NT2/D1 (cell line): ENCODE data around the gene B4GALNT4.

Experiments
- SUZ12 ChIP-seq: IDR thresholded peaks from 2 replicates; pipeline ENCODE4 v1.6.1; 2011; ENCODE audit not compliant: insufficient read length, insufficient read depth; ENCODE audit errors: extremely low read depth
- YY1 ChIP-seq: IDR thresholded peaks from 2 replicates; pipeline ENCODE4 v1.6.1; 2011; ENCODE audit not compliant: insufficient read length, insufficient read depth
- ZNF274 ChIP-seq: IDR thresholded peaks from 2 replicates; pipeline ENCODE4 v1.6.1; 2011; ENCODE audit warnings: mild to moderate bottlenecking, low read depth, low read length

DNA sequence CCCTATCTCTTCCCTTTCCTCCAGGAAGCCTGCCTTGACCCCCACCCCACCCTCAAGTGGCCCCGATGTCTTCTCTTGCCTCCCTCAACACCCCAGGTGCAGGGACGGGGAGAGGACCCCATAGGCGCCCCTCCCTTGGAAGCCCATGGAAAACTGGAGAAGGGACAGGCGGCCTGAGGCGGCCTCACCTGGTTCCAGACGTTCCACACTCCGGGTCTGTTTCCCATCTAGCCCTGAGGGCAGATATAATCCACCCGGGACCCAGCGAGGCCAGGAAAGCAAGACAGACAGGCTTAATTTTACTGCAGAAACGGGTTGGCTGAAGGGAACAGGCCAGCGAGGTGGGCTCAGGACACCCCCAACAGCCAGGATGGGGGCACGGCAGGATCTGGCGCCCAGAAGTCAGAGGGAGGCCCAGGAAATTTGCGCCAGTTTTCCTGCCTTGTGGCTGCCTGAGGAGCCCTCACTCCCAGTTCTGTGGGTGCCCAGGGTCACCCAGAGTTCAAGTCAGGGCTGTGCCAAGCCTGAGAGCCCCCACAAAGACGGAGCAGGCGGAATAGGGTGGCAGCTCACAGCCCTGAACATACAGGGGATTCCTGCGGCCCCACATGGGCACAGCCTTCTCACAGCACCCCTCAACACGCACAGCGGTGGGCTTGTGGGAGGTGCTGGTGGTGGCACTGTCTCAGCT lies 48.5 kb downstream of the B4GALNT4 start:
- TF ChIP-seq ZNF274 (no peak), SUZ12 (no peak), YY1 (no peak)
